HG03378 (cell line): Measurements from ENCODE around the gene CYB561D2.

Source experiments
- ATAC-seq: cut with Tn5 transposase; IDR thresholded peaks from one replicate; pipeline ENCODE4 v1.9.1; 2021; ENCODE audit warnings: mild to moderate bottlenecking, moderate library complexity; ENCODE audit not compliant: unreplicated experiment

CYB561D2 gene

GRCh38 chr3:50385754-50386153 is 35.1 kb downstream of the CYB561D2 start:
- no peak for ATAC-seq

- ATAC-seq: no peak
These were observed 37.5 kb downstream of the CYB561D2 start for GRCh38 chr3:50388016-50388719.

GRCh38 chr3:50388720-50389413 is 38.2 kb downstream of the CYB561D2 start:
- no peak for ATAC-seq

- no peak for ATAC-seq
These were observed 38.7 kb downstream of the CYB561D2 start for GRCh38 chr3:50389414-50389767.

GRCh38 chr3:50390508-50391224 is 40.0 kb downstream of the CYB561D2 start:
- no peak for ATAC-seq

GRCh38 chr3:50392101-50392715 is 41.5 kb downstream of the CYB561D2 start:
- no peak for ATAC-seq

- ATAC-seq: no peak
These were observed 42.4 kb downstream of the CYB561D2 start for GRCh38 chr3:50393061-50393460.

- no peak for ATAC-seq
These were observed 44.6 kb downstream of the CYB561D2 start for GRCh38 chr3:50395070-50395860.

GRCh38 chr3:50396502-50396901 is 45.8 kb downstream of the CYB561D2 start:
- ATAC-seq: no peak

- ATAC-seq: no peak
These were observed 51.4 kb downstream of the CYB561D2 start for GRCh38 chr3:50401978-50402595.
